Non-pigmented ciliary epithelial cell (primary cell): ENCODE data around the gene PRKAR2B.
"Not testable (repeated sequence)": the region's sequence is repeated elsewhere in the genome, so short reads cannot be mapped to it uniquely, and the experiment has no call there.

Experiments used
- DNase-seq: peaks from one replicate; pipeline ENCODE4 v3.0.0-alpha.2; 2010; ENCODE audit warnings: low read depth

Gene PRKAR2B

GRCh38 chr7:107048783-107049418, 4.4 kb downstream of the PRKAR2B start:
- DNase-seq, result no peak

- DNase-seq, result no peak
Measured at GRCh38 chr7:107049480-107049879, 5.0 kb downstream of the PRKAR2B start.

- DNase-seq, result no peak
Measured at GRCh38 chr7:107049971-107050532, 5.5 kb downstream of the PRKAR2B start.

GRCh38 chr7:107051376-107051775, 6.9 kb downstream of the PRKAR2B start:
- no peak for DNase-seq

GRCh38 chr7:107054965-107055364, 10.5 kb downstream of the PRKAR2B start:
- not testable (repeated sequence) for DNase-seq

GRCh38 chr7:107056058-107056457, 11.6 kb downstream of the PRKAR2B start:
- DNase-seq, result not testable (repeated sequence)

GRCh38 chr7:107056728-107057473, 12.4 kb downstream of the PRKAR2B start:
- no peak for DNase-seq

- DNase-seq, result no peak
Measured at GRCh38 chr7:107057474-107057833, 12.9 kb downstream of the PRKAR2B start.

GRCh38 chr7:107059468-107059867, 15.0 kb downstream of the PRKAR2B start:
- DNase-seq, result no peak

GRCh38 chr7:107063245-107064120, 19.0 kb downstream of the PRKAR2B start:
- DNase-seq, result no peak

GRCh38 chr7:107064255-107064654, 19.8 kb downstream of the PRKAR2B start:
- DNase-seq, result no peak

- DNase-seq, result no peak
Measured at GRCh38 chr7:107065929-107066247, 21.4 kb downstream of the PRKAR2B start.

GRCh38 chr7:107068156-107068555, 23.7 kb downstream of the PRKAR2B start:
- no peak for DNase-seq

- no peak for DNase-seq
Measured at GRCh38 chr7:107069457-107069856, 25.0 kb downstream of the PRKAR2B start.

GRCh38 chr7:107070710-107071109, 26.2 kb downstream of the PRKAR2B start:
- no peak for DNase-seq

GRCh38 chr7:107071129-107071528, 26.6 kb downstream of the PRKAR2B start:
- no peak for DNase-seq

- DNase-seq, result no peak
Measured at GRCh38 chr7:107072133-107072532, 27.6 kb downstream of the PRKAR2B start.

GRCh38 chr7:107075863-107076574, 31.5 kb downstream of the PRKAR2B start:
- DNase-seq, result no peak

GRCh38 chr7:107076781-107077698, 32.5 kb downstream of the PRKAR2B start:
- no peak for DNase-seq

GRCh38 chr7:107077699-107078516, 33.4 kb downstream of the PRKAR2B start:
- DNase-seq, result no peak
